ENCODE data around the gene BTBD19. TPM values are rescaled to one million over a fixed set of nuclear protein-coding genes. Genes with fewer than 3 reads are reported as not detected.

BTBD19 gene
- total and polyA plus RNA-seq, 2 of the 4 experiments (the other 2 are of a cell fraction) = 0.90 to 17.2 TPM

DNA sequence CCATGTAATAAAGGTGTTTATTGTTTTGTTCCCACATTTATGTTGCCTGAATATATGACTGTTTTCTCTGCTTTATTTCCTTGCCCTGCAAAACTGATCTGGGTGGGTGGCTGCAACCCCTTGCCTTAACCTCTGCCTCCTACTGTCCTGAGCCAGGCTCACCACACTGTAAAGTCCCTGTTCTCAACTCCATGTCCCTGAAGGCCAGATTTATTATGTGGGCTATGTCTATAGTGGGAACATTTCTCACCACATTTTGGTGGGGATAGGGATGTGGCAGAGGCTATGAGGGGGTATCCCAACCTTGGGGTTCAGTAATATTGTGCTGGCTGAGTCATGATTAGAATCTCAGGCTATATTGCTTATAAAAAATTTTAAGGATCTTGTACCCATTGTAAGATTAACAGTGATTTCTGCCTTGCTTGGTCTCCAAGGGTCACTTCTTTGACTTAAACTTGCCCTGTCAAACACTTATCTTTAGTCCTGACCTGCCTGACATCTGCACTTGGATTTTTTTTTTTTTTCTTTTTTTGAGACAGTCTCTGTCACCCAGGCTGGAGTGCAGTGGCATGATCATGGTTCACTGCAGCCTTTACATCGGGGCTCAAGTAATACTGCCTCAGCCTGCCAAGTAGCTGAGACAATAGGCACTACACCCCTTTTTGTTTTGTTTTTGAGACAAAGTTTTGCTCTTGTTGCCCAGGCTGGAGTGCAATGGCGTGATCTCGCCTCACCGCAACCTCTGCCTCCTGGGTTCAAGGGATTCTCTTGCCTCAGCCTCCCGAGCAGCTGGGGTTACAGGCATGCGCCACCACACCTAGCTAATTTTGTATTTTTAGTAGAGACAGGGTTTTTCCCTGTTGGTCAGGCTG is 29.4 kb upstream of the BTBD19 start (continued):
- TF ChIP-seq MAZ (IDR thresholded peaks at IDR 0.05; ENCODE audit: borderline replicate concordance, low read depth, low read length) = no peak

DNA sequence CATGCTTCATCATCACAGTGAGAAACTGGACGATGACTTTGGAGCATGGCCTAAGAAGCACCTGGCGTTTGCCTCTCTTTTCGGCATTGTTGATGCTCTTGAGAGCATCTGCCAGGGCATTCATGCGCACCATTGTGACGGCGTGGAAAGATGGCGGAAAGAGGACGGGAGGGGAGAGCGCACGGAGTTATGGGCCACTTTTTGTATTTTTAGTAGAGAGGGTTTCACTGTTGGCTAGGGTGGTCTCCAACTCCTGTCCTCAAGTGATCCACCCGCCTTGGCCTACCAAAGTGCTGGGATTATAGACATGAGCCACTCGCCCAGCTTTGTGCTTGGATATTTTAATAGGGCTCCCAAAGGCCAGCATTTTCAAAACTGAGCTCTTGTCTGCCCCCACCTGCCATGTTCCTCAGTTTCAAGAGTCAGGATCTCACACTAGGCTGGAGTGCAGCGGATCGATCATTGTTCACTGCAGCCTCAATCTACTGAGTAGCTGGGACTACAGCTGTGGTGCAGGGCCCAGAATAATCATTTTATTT is 27.7 kb upstream of the BTBD19 start:
- peaks cover 17% of the 10 kb centered on the region for H3K4me1 ChIP-seq (ENCODE audit: control insufficient read depth, insufficient read depth, low read length)
- peaks cover 51% of the 10 kb centered on the region for H4K20me1 ChIP-seq (ENCODE audit: insufficient read depth, low read length)
- no peak overlapping the region for H2BK120ac ChIP-seq (ENCODE audit: low read depth, low read length)
- intact Hi-C loops (cut with micrococcal nuclease) = no loop called here
- dilution Hi-C loops (cut with HindIII; ENCODE audit: low sequenced_read_pairs, unreplicated experiment) = no loop called here
- in situ Hi-C loops (cut with MboI; ENCODE audit: low sequenced_read_pairs) = no loop called here
- no peak overlapping the region for H3K27ac ChIP-seq (ENCODE audit: insufficient read depth, low read length)
- H4K91ac ChIP-seq (ENCODE audit: insufficient read depth, low read depth, low read length) = no peak overlapping the region
- H2BK15ac ChIP-seq (ENCODE audit: low read depth, low read length) = no peak overlapping the region
- H3K23ac ChIP-seq (ENCODE audit: low read depth, low read length) = no peak overlapping the region
- H3K56ac ChIP-seq (ENCODE audit: extremely low read depth, insufficient read depth, low read length) = no peak overlapping the region
- no peak overlapping the region for H3K4me3 ChIP-seq (ENCODE audit: insufficient read depth, low read depth, low read length)
- CTCF ChIA-PET = interaction anchor here (0.7 to 0.8 kb wide), 2 partner anchors 13 to 20 kb away, joined by 3 read pairs; partner anchors contain the start of gene PLK3
- POLR2A ChIA-PET (ENCODE audit: unreplicated experiment) = interaction anchor here (0.6 to 1.0 kb wide), 2 partner anchors 49 to 51 kb away, joined by 3 to 4 read pairs; no protein-coding TSS in a partner anchor
- no peak overlapping the region for H2BK20ac ChIP-seq (ENCODE audit: low read depth, low read length)
- H3K14ac ChIP-seq (replicated peaks; ENCODE audit: low read depth, low read length) = no peak overlapping the region
- DNase-seq (no peak), ATAC-seq (ENCODE audit: low read depth) (no peak)
- 97 to 100% methylated on average over 2 to 6 of the region's 14 CpGs for WGBS, 2 experiments (ENCODE audit: extremely low coverage in 2 of 2, insufficient read length in 1 of 2)
- H3K4me2 ChIP-seq (ENCODE audit: low read depth, low read length) = no peak overlapping the region
- H3K4ac ChIP-seq (ENCODE audit: low read depth, low read length) = no peak overlapping the region
- H2BK5ac ChIP-seq (ENCODE audit: low read depth, low read length, poor library complexity, severe bottlenecking) = no peak overlapping the region
- H3K9ac ChIP-seq (ENCODE audit: low read depth, low read length) = no peak overlapping the region
- H4K8ac ChIP-seq (ENCODE audit: low read depth in 2 of 2, low read length in 2 of 2) = no peak overlapping the region
- no peak overlapping the region for H2AK5ac ChIP-seq (ENCODE audit: low read depth, low read length)
- H4K5ac ChIP-seq (ENCODE audit: low read depth, low read length) = no peak overlapping the region
- H3K36me3 ChIP-seq (ENCODE audit: control insufficient read depth, insufficient read depth, low read length) = peaks cover 44% of the 10 kb centered on the region
- peaks cover 13 to 53% of the 10 kb centered on the region in 2 experiments; a peak in 3 of 4 replicates for H3K79me1 ChIP-seq (ENCODE audit: low read depth in 1 of 2, low read length in 2 of 2)
- no peak overlapping the region for H3K18ac ChIP-seq (ENCODE audit: low read depth, low read length)
- H2AFZ ChIP-seq (replicated peaks; ENCODE audit: low read length, poor library complexity) = no peak overlapping the region
- H2AK9ac ChIP-seq (replicated peaks; ENCODE audit: low read depth, low read length, poor library complexity) = no peak overlapping the region
- H3K27me3 ChIP-seq (ENCODE audit: control insufficient read depth, insufficient read depth, low read length) = no peaks in the 10 kb centered on the region; the same call in 1 of the 2 replicates
- no TSS peak for BruUV-seq (replicated peaks)
- H3K9me1 ChIP-seq (ENCODE audit: insufficient read depth, low read length) = peaks cover 19% of the 10 kb centered on the region
- TF ChIP-seq MAFK (IDR thresholded peaks at IDR 0.05; ENCODE audit: low read depth, low read length) = no peak
- TF ChIP-seq CHD1 (IDR thresholded peaks at IDR 0.05; ENCODE audit: low read depth, low read length) = no peak
- no peaks in the 10 kb centered on the region for H3K9me3 ChIP-seq (ENCODE audit: control insufficient read depth, insufficient read depth, low read length)

Data from IMR-90 (cell line).